ENCODE results near the gene SSPN. TPM values are rescaled to one million over a fixed set of nuclear protein-coding genes. Genes with fewer than 3 reads are reported as not detected.

The SSPN gene
- total RNA-seq, 1 donor from 2014 or later, result 44.7 TPM

GRCh38 chr12:26162174-26162573 lies 33.2 kb upstream of the SSPN start:
- no peak for DNase-seq (ENCODE audit: extremely low spot score in 2 of 2)
- no peak overlapping the region for H3K4me3 ChIP-seq
- no peak overlapping the region for H3K27ac ChIP-seq
- TF ChIP-seq POLR2A (IDR thresholded peaks at IDR 0.05), result no peak
- no peak for TF ChIP-seq POLR2AphosphoS5 (IDR thresholded peaks at IDR 0.05; ENCODE audit: insufficient read depth in 1 of 2, low read depth in 1 of 2)
- TF ChIP-seq CTCF (IDR thresholded peaks at IDR 0.05), result no peak
- no peaks in the 10 kb centered on the region for H3K4me1 ChIP-seq
- no peaks in the 10 kb centered on the region for H3K36me3 ChIP-seq
- H3K9me3 ChIP-seq, result no peaks in the 10 kb centered on the region
- intact Hi-C loops (cut with DNase I), result no loop called here
- H3K27me3 ChIP-seq, result no peaks in the 10 kb centered on the region

- no peak overlapping the region for H3K4me3 ChIP-seq
- H3K27ac ChIP-seq, result no peak overlapping the region
- TF ChIP-seq POLR2AphosphoS5 (IDR thresholded peaks at IDR 0.05; ENCODE audit: insufficient read depth in 1 of 2, low read depth in 1 of 2) (no peak), CTCF (IDR thresholded peaks at IDR 0.05) (no peak), POLR2A (IDR thresholded peaks at IDR 0.05) (no peak)
- H3K27me3 ChIP-seq, result no peaks in the 10 kb centered on the region
- H3K36me3 ChIP-seq, result no peaks in the 10 kb centered on the region
- H3K9me3 ChIP-seq, result no peaks in the 10 kb centered on the region
- no peaks in the 10 kb centered on the region for H3K4me1 ChIP-seq
- intact Hi-C loops (cut with DNase I), result no loop called here
- no peak for DNase-seq (ENCODE audit: extremely low spot score in 2 of 2)
Observed at GRCh38 chr12:26162905-26163304, 32.5 kb upstream of the SSPN start.

GRCh38 chr12:26164118-26164517 lies 31.3 kb upstream of the SSPN start:
- Histone ChIP-seq H3K4me1 (no peaks in the 10 kb centered on the region), H3K4me3 (no peak overlapping the region), H3K36me3 (no peaks in the 10 kb centered on the region), H3K27me3 (no peaks in the 10 kb centered on the region), H3K9me3 (no peaks in the 10 kb centered on the region), H3K27ac (no peak overlapping the region)
- no peak for DNase-seq (ENCODE audit: extremely low spot score in 2 of 2)
- intact Hi-C loops (cut with DNase I), result no loop called here
- TF ChIP-seq POLR2A (IDR thresholded peaks at IDR 0.05) (no peak), CTCF (IDR thresholded peaks at IDR 0.05) (no peak), POLR2AphosphoS5 (IDR thresholded peaks at IDR 0.05; ENCODE audit: insufficient read depth in 1 of 2, low read depth in 1 of 2) (no peak)

- no peak for DNase-seq (ENCODE audit: extremely low spot score in 2 of 2)
- H3K36me3 ChIP-seq, result no peaks in the 10 kb centered on the region
- H3K9me3 ChIP-seq, result no peaks in the 10 kb centered on the region
- intact Hi-C loops (cut with DNase I), result no loop called here
- no peak for TF ChIP-seq CTCF (IDR thresholded peaks at IDR 0.05)
- H3K4me3 ChIP-seq, result no peak overlapping the region
- no peaks in the 10 kb centered on the region for H3K27me3 ChIP-seq
- H3K4me1 ChIP-seq, result no peaks in the 10 kb centered on the region
- H3K27ac ChIP-seq, result no peak overlapping the region
Observed at GRCh38 chr12:26172013-26172412, 23.4 kb upstream of the SSPN start.

- Histone ChIP-seq H3K36me3 (no peaks in the 10 kb centered on the region), H3K4me1 (no peaks in the 10 kb centered on the region), H3K27me3 (no peaks in the 10 kb centered on the region), H3K27ac (no peak overlapping the region), H3K9me3 (no peaks in the 10 kb centered on the region), H3K4me3 (no peak overlapping the region)
- DNase-seq (ENCODE audit: extremely low spot score in 2 of 2), result no peak
- intact Hi-C loops (cut with DNase I), result no loop called here
- TF ChIP-seq CTCF (IDR thresholded peaks at IDR 0.05), result no peak
- no peak for TF ChIP-seq POLR2A (IDR thresholded peaks at IDR 0.05)
- TF ChIP-seq POLR2AphosphoS5 (IDR thresholded peaks at IDR 0.05; ENCODE audit: insufficient read depth in 1 of 2, low read depth in 1 of 2), result no peak
Observed at GRCh38 chr12:26172539-26172938, 22.8 kb upstream of the SSPN start.
